Measurements from ENCODE around the gene DCBLD2. TPM values are rescaled to one million over a fixed set of nuclear protein-coding genes. Genes with fewer than 3 reads are reported as not detected.
"Not testable (repeated sequence)": the region's sequence is repeated elsewhere in the genome, so short reads cannot be mapped to it uniquely, and the experiment has no call there.

Gene DCBLD2
- total RNA-seq, 3 donors from 2014 or later (not counting 1 experiment from before 2014, with no cell fraction given) = 0.66 to 0.99 (median 0.90) TPM

- not testable (repeated sequence) for H3K4me3 Mint-ChIP-seq
Measured at GRCh38 chr3:98857258-98857657, 44.2 kb downstream of the DCBLD2 start.

GRCh38 chr3:98856724-98857123 is 44.8 kb downstream of the DCBLD2 start:
- no peak for DNase-seq
- WGBS (ENCODE audit: insufficient coverage) = 98% methylated on average over 7 of the region's 8 CpGs
- peaks cover 8% of the 10 kb centered on the region in 2 donors for H3K9me3 Mint-ChIP-seq

More at GRCh38 chr3:98857258-98857657, 44.2 kb downstream of the DCBLD2 start:
- H3K4me3 ChIP-seq (ENCODE audit: low read length); H3K27me3 Mint-ChIP-seq (ENCODE audit: low read depth in 2 of 2); H3K36me3 Mint-ChIP-seq; H3K27ac Mint-ChIP-seq; intact Hi-C loops (cut with micrococcal nuclease); H3K36me3 ChIP-seq (ENCODE audit: control insufficient read depth, insufficient read depth, low read length); H3K4me1 Mint-ChIP-seq; H3K27ac ChIP-seq (ENCODE audit: low read length); DNase-seq; H3K27me3 ChIP-seq (ENCODE audit: control insufficient read depth, insufficient read depth, low read length); H3K9me3 ChIP-seq (ENCODE audit: control insufficient read depth, insufficient read depth, low read length); ATAC-seq; H3K4me1 ChIP-seq (ENCODE audit: control insufficient read depth, insufficient read depth, low read length): not testable (repeated sequence)
- WGBS (ENCODE audit: insufficient coverage) = 91% methylated on average over 9 of the region's 9 CpGs
- peaks cover 8 to 10% of the 10 kb centered on the region in 2 donors for H3K9me3 Mint-ChIP-seq

GRCh38 chr3:98855806-98856400 is 45.6 kb downstream of the DCBLD2 start:
- Histone ChIP-seq H3K27me3 (ENCODE audit: control insufficient read depth, insufficient read depth, low read length) (no peaks in the 10 kb centered on the region), H3K9me3 (ENCODE audit: control insufficient read depth, insufficient read depth, low read length) (no peaks in the 10 kb centered on the region), H3K27ac (ENCODE audit: low read length) (no peak overlapping the region), H3K4me3 (ENCODE audit: low read length) (no peak overlapping the region), H3K36me3 (ENCODE audit: control insufficient read depth, insufficient read depth, low read length) (no peaks in the 10 kb centered on the region), H3K4me1 (ENCODE audit: control insufficient read depth, insufficient read depth, low read length) (no peaks in the 10 kb centered on the region)
- DNase-seq = no peak
- ATAC-seq = no peak
- no peak overlapping the region for H3K4me3 Mint-ChIP-seq
- no peak overlapping the region for H3K27ac Mint-ChIP-seq
- no peaks in the 10 kb centered on the region for H3K36me3 Mint-ChIP-seq
- WGBS (ENCODE audit: insufficient coverage) = no CpG with 5 or more reads among the region's 1 CpG
- intact Hi-C loops (cut with micrococcal nuclease) = no loop called here
- peaks cover 5% of the 10 kb centered on the region in 2 donors for H3K9me3 Mint-ChIP-seq
- no peaks in the 10 kb centered on the region for H3K4me1 Mint-ChIP-seq
- H3K27me3 Mint-ChIP-seq (ENCODE audit: low read depth in 2 of 2) = no peaks in the 10 kb centered on the region
- TF ChIP-seq CTCF (IDR thresholded peaks at IDR 0.05) = no peak

More at GRCh38 chr3:98856724-98857123, 44.8 kb downstream of the DCBLD2 start:
- Histone ChIP-seq H3K36me3 (ENCODE audit: control insufficient read depth, insufficient read depth, low read length) (no peaks in the 10 kb centered on the region), H3K9me3 (ENCODE audit: control insufficient read depth, insufficient read depth, low read length) (no peaks in the 10 kb centered on the region), H3K4me1 (ENCODE audit: control insufficient read depth, insufficient read depth, low read length) (no peaks in the 10 kb centered on the region), H3K27ac (ENCODE audit: low read length) (no peak overlapping the region), H3K4me3 (ENCODE audit: low read length) (no peak overlapping the region), H3K27me3 (ENCODE audit: control insufficient read depth, insufficient read depth, low read length) (no peaks in the 10 kb centered on the region)
- no peak overlapping the region for H3K4me3 Mint-ChIP-seq
- H3K27ac Mint-ChIP-seq = no peak overlapping the region
- peaks cover 4% of the 10 kb centered on the region for H3K36me3 Mint-ChIP-seq
- ATAC-seq = no peak
- TF ChIP-seq CTCF (IDR thresholded peaks at IDR 0.05) = no peak
- intact Hi-C loops (cut with micrococcal nuclease) = no loop called here
- H3K4me1 Mint-ChIP-seq = no peaks in the 10 kb centered on the region
- H3K27me3 Mint-ChIP-seq (ENCODE audit: low read depth in 2 of 2) = no peaks in the 10 kb centered on the region

- Mint-ChIP-seq H3K36me3 (no peaks in the 10 kb centered on the region), H3K27me3 (ENCODE audit: low read depth in 2 of 2) (no peaks in the 10 kb centered on the region), H3K4me1 (no peaks in the 10 kb centered on the region), H3K4me3 (no peak overlapping the region), H3K9me3 (no peaks in the 10 kb centered on the region), H3K27ac (no peak overlapping the region)
- ATAC-seq (no peak), DNase-seq (no peak)
- Histone ChIP-seq H3K9me3 (ENCODE audit: control insufficient read depth, insufficient read depth, low read length) (no peaks in the 10 kb centered on the region), H3K27me3 (ENCODE audit: control insufficient read depth, insufficient read depth, low read length) (no peaks in the 10 kb centered on the region), H3K4me1 (ENCODE audit: control insufficient read depth, insufficient read depth, low read length) (no peaks in the 10 kb centered on the region), H3K36me3 (ENCODE audit: control insufficient read depth, insufficient read depth, low read length) (no peaks in the 10 kb centered on the region), H3K4me3 (ENCODE audit: low read length) (no peak overlapping the region), H3K27ac (ENCODE audit: low read length) (no peak overlapping the region)
- intact Hi-C loops (cut with micrococcal nuclease) = no loop called here
- TF ChIP-seq CTCF (IDR thresholded peaks at IDR 0.05) = no peak
- WGBS (ENCODE audit: insufficient coverage) = no CpG with 5 or more reads among the region's 1 CpG
Measured at GRCh38 chr3:98848108-98848507, 53.4 kb downstream of the DCBLD2 start.

Measured in natural killer cell (primary cell).